Immature natural killer cell (primary cell): ENCODE data around the gene DES. TPM values are rescaled to one million over a fixed set of nuclear protein-coding genes. Genes with fewer than 3 reads are reported as not detected.
A peak's percentile ranks its signal among the peaks of the same experiment; 100 is the strongest.

Experiments
- DNase-seq, 3 donors: peaks; one replicate each; pipeline ENCODE4 v3.0.0; 2022; ENCODE audit warnings: mixed read lengths in 1 of 3
- H3K27ac Mint-ChIP-seq, 6 donors: one replicate each; pipeline ENCODE4 v1.8.0; 2020; ENCODE audit warnings: mixed read lengths in 6 of 6, mild to moderate bottlenecking in 5 of 6, inconsistent platforms in 4 of 6, moderate library complexity in 3 of 6
- H3K27me3 Mint-ChIP-seq, 3 donors: one replicate each; pipeline ENCODE4 v1.8.0; 2020 to 2021; ENCODE audit warnings: low read depth in 3 of 3, mild to moderate bottlenecking in 3 of 3, mixed read lengths in 3 of 3, moderate library complexity in 3 of 3, inconsistent platforms in 1 of 3
- H3K36me3 Mint-ChIP-seq, 3 donors: one replicate each; pipeline ENCODE4 v1.8.0; 2020; ENCODE audit warnings: mixed read lengths in 3 of 3, inconsistent platforms in 2 of 3, mild to moderate bottlenecking in 2 of 3
- H3K4me1 Mint-ChIP-seq, 2 donors: one replicate each; pipeline ENCODE4 v1.8.0; 2020; ENCODE audit warnings: inconsistent platforms in 2 of 2, mild to moderate bottlenecking in 2 of 2, mixed read lengths in 2 of 2, moderate library complexity in 1 of 2
- H3K4me3 Mint-ChIP-seq, 5 donors: one replicate each; pipeline ENCODE4 v1.8.0; 2020; ENCODE audit warnings: mild to moderate bottlenecking in 5 of 5, mixed read lengths in 5 of 5, inconsistent platforms in 3 of 5, moderate library complexity in 3 of 5
- H3K9me3 Mint-ChIP-seq, 6 donors: one replicate each; pipeline ENCODE4 v1.8.0; 2020; ENCODE audit warnings: mild to moderate bottlenecking in 6 of 6, mixed read lengths in 6 of 6, inconsistent platforms in 4 of 6, moderate library complexity in 3 of 6
- polyA plus RNA-seq, 3 donors: library from polyadenylated mRNA; unstranded; fragments of 300-500 nt; fragmentation: Illumina TruSeq; gene quantifications; one replicate each; pipeline ENCODE4 v1.2.3, GENCODE V29; 2021

Gene DES
- not detected for polyA plus RNA-seq

- no peak for DNase-seq
- H3K4me3 Mint-ChIP-seq = no peak within 1 kb of the TSS
- no peak within 1 kb of the TSS for H3K27ac Mint-ChIP-seq
- H3K9me3 Mint-ChIP-seq = no peaks in the 10 kb centered on the region
- H3K36me3 Mint-ChIP-seq = no peaks in the 10 kb centered on the region
- peaks cover 6 to 15% (median 12%) of the 10 kb centered on the region in 3 donors for H3K27me3 Mint-ChIP-seq
- H3K4me1 Mint-ChIP-seq = no peaks in the 10 kb centered on the region
Observed at GRCh38 chr2:219418155-219419011, at the start of gene DES. Gene DES, plus strand, starts transcription at chr2:219418377. Its CDS starts 86 bp downstream, at chr2:219418463.

DNA sequence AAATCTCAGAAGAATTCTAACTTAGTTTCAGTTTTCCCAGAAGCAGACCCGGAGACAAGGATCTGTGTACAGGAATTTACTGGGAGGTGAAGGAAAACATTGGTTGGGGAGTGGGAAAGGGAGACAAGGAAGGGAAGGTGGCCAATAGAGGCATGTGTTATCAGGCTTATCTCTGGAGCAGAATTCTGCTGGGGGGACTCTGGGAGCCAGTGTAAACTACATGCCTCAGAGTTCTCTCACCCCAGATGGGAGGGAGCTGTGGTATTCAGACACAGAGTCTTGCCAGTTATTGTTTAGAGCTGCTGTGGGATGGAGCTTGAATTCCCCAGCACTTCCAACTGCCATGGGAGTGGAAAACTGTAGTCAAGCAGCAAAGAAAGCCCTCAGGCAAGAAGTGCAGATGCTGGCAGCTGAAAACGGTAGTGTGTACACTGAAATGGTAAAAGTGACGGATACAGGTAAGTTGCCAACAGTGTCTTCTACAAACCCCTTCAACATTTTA is 49.4 kb upstream of the DES start:
- H3K36me3 Mint-ChIP-seq = peaks cover 7 to 12% (median 12%) of the 10 kb centered on the region in 3 donors
- no peaks in the 10 kb centered on the region for H3K4me1 Mint-ChIP-seq
- H3K9me3 Mint-ChIP-seq = no peaks in the 10 kb centered on the region
- H3K27me3 Mint-ChIP-seq = peaks cover 0 to 2% (median 0%) of the 10 kb centered on the region in 3 donors
- H3K4me3 Mint-ChIP-seq = no peak overlapping the region
- no peak overlapping the region for H3K27ac Mint-ChIP-seq
- DNase-seq = no peak

DNA sequence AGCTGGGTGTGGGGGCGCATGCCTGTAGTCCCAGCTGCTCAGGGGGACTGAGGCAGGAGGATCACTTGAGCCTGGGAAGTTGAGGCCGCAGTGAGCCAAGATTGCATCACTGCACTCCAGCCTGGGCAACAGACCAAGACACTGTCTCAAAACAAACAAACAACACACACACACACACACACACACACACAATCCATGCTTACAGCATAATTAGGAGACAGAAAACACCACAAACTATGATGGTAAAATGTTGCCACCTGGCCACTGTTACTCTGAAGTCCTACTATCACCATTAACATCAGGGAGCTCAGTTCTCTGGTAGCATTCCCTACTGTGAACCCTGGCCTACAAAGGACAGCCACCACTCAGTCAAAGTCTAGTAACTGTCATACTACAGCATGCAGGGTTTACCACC is 48.7 kb upstream of the DES start:
- H3K27me3 Mint-ChIP-seq = peaks cover 0 to 2% (median 0%) of the 10 kb centered on the region in 3 donors
- no peak for DNase-seq
- peaks cover 14 to 18% (median 17%) of the 10 kb centered on the region in 3 donors for H3K36me3 Mint-ChIP-seq
- no peaks in the 10 kb centered on the region for H3K9me3 Mint-ChIP-seq
- H3K4me1 Mint-ChIP-seq = no peaks in the 10 kb centered on the region
- no peak overlapping the region for H3K27ac Mint-ChIP-seq
- no peak overlapping the region for H3K4me3 Mint-ChIP-seq

GRCh38 chr2:219378163-219378851 is 39.9 kb upstream of the DES start:
- H3K27ac Mint-ChIP-seq = no peak overlapping the region

DNA sequence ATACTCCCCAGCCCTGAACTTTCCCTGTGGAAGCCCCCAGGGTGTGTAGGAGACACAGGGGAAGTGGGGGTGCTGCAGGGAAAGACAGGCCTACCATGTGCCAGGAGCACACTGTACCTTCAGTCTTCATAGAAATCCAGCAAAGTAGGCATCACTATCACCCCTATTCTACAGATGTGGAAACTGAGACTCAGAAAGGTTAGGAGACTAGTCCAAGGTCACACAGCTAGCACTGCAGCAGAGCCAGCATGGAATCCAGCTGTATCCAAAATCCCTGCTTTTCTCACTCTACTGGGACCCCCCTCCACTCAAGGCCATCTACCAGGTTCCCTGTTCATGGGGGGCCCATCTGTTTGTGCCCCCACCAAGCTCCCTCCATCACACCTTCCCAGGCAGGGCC is 37.3 kb upstream of the DES start:
- H3K36me3 Mint-ChIP-seq = peaks cover 15 to 50% (median 15%) of the 10 kb centered on the region in 3 donors
- H3K4me3 Mint-ChIP-seq = no peak overlapping the region
- H3K27me3 Mint-ChIP-seq = peaks cover 0 to 2% (median 2%) of the 10 kb centered on the region in 3 donors
- H3K9me3 Mint-ChIP-seq = no peaks in the 10 kb centered on the region
- no peak overlapping the region for H3K27ac Mint-ChIP-seq
- no peak for DNase-seq
- peaks cover 6 to 8% of the 10 kb centered on the region in 2 donors for H3K4me1 Mint-ChIP-seq

More at GRCh38 chr2:219378163-219378851, 39.9 kb upstream of the DES start:
- H3K9me3 Mint-ChIP-seq = no peaks in the 10 kb centered on the region
- H3K36me3 Mint-ChIP-seq = peaks cover 17 to 51% (median 18%) of the 10 kb centered on the region in 3 donors
- DNase-seq = no peak
- H3K4me3 Mint-ChIP-seq = no peak overlapping the region
- no peaks in the 10 kb centered on the region for H3K4me1 Mint-ChIP-seq
- peaks cover 0 to 3% (median 0%) of the 10 kb centered on the region in 3 donors for H3K27me3 Mint-ChIP-seq

- Mint-ChIP-seq H3K27me3 (peaks cover 0 to 2% (median 2%) of the 10 kb centered on the region in 3 donors), H3K27ac (no peak overlapping the region), H3K4me3 (no peak overlapping the region), H3K4me1 (peaks cover 8 to 10% of the 10 kb centered on the region in 2 donors), H3K9me3 (no peaks in the 10 kb centered on the region), H3K36me3 (peaks cover 15 to 48% (median 15%) of the 10 kb centered on the region in 3 donors)
- DNase-seq = no peak
Observed at GRCh38 chr2:219381448-219381847, 36.7 kb upstream of the DES start.

- peaks cover 2 to 4% (median 2%) of the 10 kb centered on the region in 3 donors for H3K27me3 Mint-ChIP-seq
- peak overlapping the region in 2 of 6 donors; percentile 69 to 70 for H3K27ac Mint-ChIP-seq
- H3K9me3 Mint-ChIP-seq = no peaks in the 10 kb centered on the region
- no peak for DNase-seq
- peaks cover 10 to 34% (median 15%) of the 10 kb centered on the region in 3 donors for H3K36me3 Mint-ChIP-seq
- no peak overlapping the region for H3K4me3 Mint-ChIP-seq
- peaks cover 25 to 26% of the 10 kb centered on the region in 2 donors for H3K4me1 Mint-ChIP-seq
Observed at GRCh38 chr2:219384083-219384713, 34.0 kb upstream of the DES start.

DNA sequence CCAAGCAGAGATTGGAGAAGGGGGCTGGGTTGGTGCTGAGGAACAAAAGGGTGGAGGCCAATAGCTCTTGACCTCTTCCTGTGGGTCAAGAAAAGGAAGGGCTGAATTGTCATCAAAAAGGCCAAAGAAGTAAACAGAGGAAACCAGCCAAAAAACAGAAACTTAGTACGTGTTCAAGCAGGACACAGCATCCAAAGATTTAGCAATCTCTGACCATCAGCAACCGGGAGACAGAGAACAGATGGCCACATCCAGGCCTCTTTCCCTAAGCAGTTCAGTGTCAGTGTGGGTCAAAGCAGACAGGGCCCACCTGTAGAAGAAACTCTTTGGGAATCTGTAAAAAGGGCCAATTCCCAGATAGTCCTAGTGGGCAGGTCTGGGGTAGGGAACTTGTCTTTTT is 33.3 kb upstream of the DES start:
- Mint-ChIP-seq H3K27me3 (peaks cover 2 to 4% (median 2%) of the 10 kb centered on the region in 3 donors), H3K4me3 (peak overlapping the region in 4 of 5 donors; percentile 11 to 61 (median 40)), H3K36me3 (peaks cover 10 to 34% (median 15%) of the 10 kb centered on the region in 3 donors), H3K4me1 (peaks cover 25 to 26% of the 10 kb centered on the region in 2 donors), H3K9me3 (no peaks in the 10 kb centered on the region), H3K27ac (peak overlapping the region in 3 of 6 donors; percentile 36 to 70 (median 69))
- no peak for DNase-seq

DNA sequence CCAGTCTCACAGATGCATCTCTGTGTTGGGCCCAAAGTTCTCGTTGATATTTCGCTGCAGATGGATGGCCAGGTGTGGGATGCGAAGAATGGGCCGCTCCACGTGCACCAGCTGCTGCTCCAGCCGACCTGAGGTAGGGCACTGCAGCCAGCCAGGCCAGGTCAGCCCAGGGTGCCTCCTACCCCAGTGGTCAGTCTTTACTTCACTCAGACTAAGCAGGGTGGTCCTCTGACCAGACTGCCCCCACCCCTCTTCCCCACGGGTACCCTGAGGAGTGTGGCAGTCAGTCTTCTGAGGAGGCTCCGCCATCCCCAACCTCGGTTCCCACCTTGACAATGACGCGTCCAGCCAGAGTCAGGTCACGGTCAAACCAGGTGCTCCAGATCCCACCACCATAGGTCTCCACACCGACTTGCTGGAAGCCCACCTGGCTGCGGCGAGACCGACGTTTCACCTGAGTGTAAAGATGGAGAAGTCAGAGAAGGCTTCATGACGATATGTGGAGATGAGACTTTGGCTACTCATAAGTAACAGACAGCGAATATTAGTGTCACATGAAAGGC is 32.1 kb upstream of the DES start:
- H3K4me1 Mint-ChIP-seq = peaks cover 25 to 26% of the 10 kb centered on the region in 2 donors
- H3K27me3 Mint-ChIP-seq = peaks cover under 1 to 6% (median 4%) of the 10 kb centered on the region in 3 donors
- H3K9me3 Mint-ChIP-seq = no peaks in the 10 kb centered on the region
- DNase-seq = no peak
- peak overlapping the region in 4 of 5 donors; percentile 41 to 96 (median 94) for H3K4me3 Mint-ChIP-seq
- H3K36me3 Mint-ChIP-seq = peaks cover 10 to 28% (median 15%) of the 10 kb centered on the region in 3 donors
- H3K27ac Mint-ChIP-seq = peak overlapping the region in 2 of 6 donors; percentile 97 to 99

- Mint-ChIP-seq H3K4me3 (peak overlapping the region; percentile 89 to 97 (median 94)), H3K4me1 (peaks cover 25 to 26% of the 10 kb centered on the region in 2 donors), H3K27ac (peak overlapping the region; percentile 97 to 99 (median 98)), H3K27me3 (peaks cover 2 to 8% (median 4%) of the 10 kb centered on the region in 3 donors), H3K36me3 (peaks cover 10 to 22% (median 12%) of the 10 kb centered on the region in 3 donors), H3K9me3 (no peaks in the 10 kb centered on the region)
- DNase-seq = no peak
Observed at GRCh38 chr2:219386532-219387280, 31.5 kb upstream of the DES start.

GRCh38 chr2:219387306-219388120 is 30.7 kb upstream of the DES start, which contains the start of gene DNPEP:
Gene DNPEP, minus strand, starts transcription at chr2:219387912. Its CDS starts 118 bp downstream, at chr2:219387794.
- Mint-ChIP-seq H3K36me3 (peaks cover 10 to 19% (median 11%) of the 10 kb centered on the region in 3 donors), H3K4me3 (peak within 1 kb of the TSS; percentile 89 to 97 (median 94)), H3K9me3 (no peaks in the 10 kb centered on the region), H3K27ac (peak within 1 kb of the TSS; percentile 97 to 99 (median 98)), H3K4me1 (peaks cover 25 to 26% of the 10 kb centered on the region in 2 donors), H3K27me3 (peaks cover 2 to 8% (median 4%) of the 10 kb centered on the region in 3 donors)
- peak; percentile 87 to 93 (median 91) for DNase-seq
